ENCODE measurements around the gene PLOD2.

- TF ChIP-seq CTCF (IDR thresholded peaks at IDR 0.05) (no peak), POLR2A (IDR thresholded peaks at IDR 0.05) (no peak), EP300 (IDR thresholded peaks at IDR 0.05) (no peak)
Measured at GRCh38 chr3:146080578-146080977, 80.4 kb downstream of the PLOD2 start.
